ENCODE measurements around the gene ZSWIM5. TPM values are rescaled to one million over a fixed set of nuclear protein-coding genes. Genes with fewer than 3 reads are reported as not detected.
"Not testable (repeated sequence)": the region's sequence is repeated elsewhere in the genome, so short reads cannot be mapped to it uniquely, and the experiment has no call there.

ZSWIM5 gene
- polyA plus RNA-seq, 2 donors, result 0.41 to 0.71 TPM

DNA sequence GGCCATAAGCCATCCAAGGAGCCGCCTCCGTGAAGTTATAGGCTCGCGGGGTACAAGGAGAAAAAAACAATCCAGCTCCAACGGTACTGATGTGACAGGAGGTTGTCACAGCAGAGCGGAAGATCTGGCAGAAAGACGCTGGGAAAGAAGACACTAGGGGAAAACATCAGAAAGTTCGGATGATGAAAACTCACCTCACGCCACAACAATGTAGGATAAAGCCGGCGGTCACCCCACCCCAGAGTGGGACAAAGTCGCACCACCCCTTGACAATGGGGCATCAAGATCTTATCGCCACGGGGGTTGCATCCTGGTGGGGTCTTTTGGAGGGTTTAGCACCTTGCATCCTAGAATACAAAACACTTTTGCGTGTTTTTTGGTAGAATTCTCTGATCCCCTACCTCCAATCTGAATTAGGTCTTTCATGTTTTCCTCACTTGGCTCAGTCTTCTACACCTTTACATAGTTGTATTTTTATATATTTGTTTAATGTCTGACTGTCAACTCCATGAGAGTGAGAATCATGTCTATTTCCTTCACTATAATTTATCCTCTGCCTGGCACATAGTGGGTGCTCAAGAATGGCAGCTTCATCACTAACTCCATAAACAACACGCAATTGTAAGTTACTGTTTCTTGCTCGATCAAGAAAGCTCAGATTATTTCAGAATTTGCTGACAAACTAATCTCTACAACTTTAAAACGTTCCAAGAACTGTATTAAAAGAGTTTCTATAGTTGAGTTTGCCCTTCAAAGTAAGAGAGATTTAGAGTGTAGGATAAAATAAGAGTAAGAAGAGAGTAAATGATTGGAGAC lies 611 bp upstream of the ZSWIM5 start:
- WGBS, 2 donors, result 8 to 9% methylated on average over 18 of the region's 18 CpGs
- peaks cover 0 to 2% of the 10 kb centered on the region in 2 donors for H3K4me1 ChIP-seq (ENCODE audit: control insufficient read depth in 2 of 2, insufficient read depth in 2 of 2, low read length in 1 of 2)
- H3K27me3 ChIP-seq (ENCODE audit: control insufficient read depth in 1 of 2, insufficient read depth in 2 of 2, low read length in 2 of 2), result no peaks in the 10 kb centered on the region
- no peaks in the 10 kb centered on the region for H3K9me3 ChIP-seq (ENCODE audit: control insufficient read depth in 2 of 2, insufficient read depth in 1 of 2, low read depth in 1 of 2, low read length in 1 of 2)
- H3K36me3 ChIP-seq (ENCODE audit: control insufficient read depth in 2 of 2, insufficient read depth in 2 of 2, low read length in 1 of 2), result no peaks in the 10 kb centered on the region
- H3K4me3 ChIP-seq (ENCODE audit: low read depth in 1 of 2, low read length in 2 of 2), result peak overlapping the region; percentile 74 to 91
- H3K27ac ChIP-seq (ENCODE audit: low read depth in 2 of 2, low read length in 1 of 2), result peak overlapping the region; percentile 22 to 68

DNA sequence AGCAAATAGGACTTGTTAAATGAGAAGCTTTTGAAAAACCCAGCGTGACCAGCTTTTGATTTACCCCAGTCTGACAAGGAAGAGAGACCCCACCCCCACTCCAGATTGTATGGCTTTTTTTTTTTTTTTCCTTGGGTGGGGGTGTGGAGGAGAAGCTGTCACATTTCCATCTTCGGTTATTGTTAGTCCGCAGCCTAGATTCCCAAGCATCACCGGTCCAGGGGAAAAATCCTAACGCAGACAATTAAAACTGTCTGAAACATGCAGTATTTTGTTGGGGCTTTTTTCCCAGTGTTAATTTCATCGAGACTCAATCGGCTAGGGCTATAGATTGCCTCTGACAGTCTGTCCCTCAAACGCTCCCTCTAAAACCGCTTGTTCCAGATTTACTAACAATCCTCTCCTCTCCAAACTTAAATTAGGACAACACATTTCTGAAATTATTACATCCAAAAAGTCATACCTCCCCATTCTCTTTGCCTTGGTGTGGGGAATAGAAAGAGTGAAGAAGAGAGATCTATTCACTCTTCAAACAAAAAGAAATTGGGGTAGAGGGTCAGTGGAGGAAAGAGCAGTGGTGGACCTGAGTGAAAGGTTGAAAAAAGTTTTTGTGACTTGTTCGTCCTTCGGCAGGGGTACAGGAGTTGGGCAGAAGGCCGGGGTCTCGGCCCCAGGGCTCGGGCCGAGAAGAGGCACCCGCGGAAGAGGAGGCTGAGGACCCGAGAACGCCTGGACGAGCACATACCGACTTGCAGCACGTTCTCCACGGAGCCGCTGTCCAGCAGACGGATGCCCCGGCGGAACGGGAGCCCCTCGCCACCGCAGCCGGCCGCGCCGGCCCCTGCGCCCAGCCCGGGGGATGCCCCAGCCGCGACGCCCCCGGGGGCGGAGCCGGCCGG lies 1.1 kb downstream of the ZSWIM5 start:
- Histone ChIP-seq H3K4me1 (ENCODE audit: control insufficient read depth in 2 of 2, insufficient read depth in 2 of 2, low read length in 1 of 2) (peaks cover 0 to 2% of the 10 kb centered on the region in 2 donors), H3K4me3 (ENCODE audit: low read depth in 1 of 2, low read length in 2 of 2) (peak overlapping the region; percentile 74 to 91), H3K27ac (ENCODE audit: low read depth in 2 of 2, low read length in 1 of 2) (peak overlapping the region; percentile 9 to 77), H3K9me3 (ENCODE audit: control insufficient read depth in 2 of 2, insufficient read depth in 1 of 2, low read depth in 1 of 2, low read length in 1 of 2) (no peaks in the 10 kb centered on the region), H3K36me3 (ENCODE audit: control insufficient read depth in 2 of 2, insufficient read depth in 2 of 2, low read length in 1 of 2) (no peaks in the 10 kb centered on the region), H3K27me3 (ENCODE audit: control insufficient read depth in 1 of 2, insufficient read depth in 2 of 2, low read length in 2 of 2) (no peaks in the 10 kb centered on the region)
- WGBS, 2 donors, result 4% methylated on average over 34 to 43 of the region's 43 CpGs

GRCh38 chr1:45200906-45201500 lies 5.4 kb downstream of the ZSWIM5 start:
- no peak overlapping the region for H3K4me3 ChIP-seq (ENCODE audit: low read depth in 1 of 2, low read length in 2 of 2)
- WGBS, 2 donors, result 93 to 94% methylated on average over 3 of the region's 3 CpGs
- H3K9me3 ChIP-seq (ENCODE audit: control insufficient read depth in 2 of 2, insufficient read depth in 1 of 2, low read depth in 1 of 2, low read length in 1 of 2), result no peaks in the 10 kb centered on the region
- H3K27me3 ChIP-seq (ENCODE audit: control insufficient read depth in 1 of 2, insufficient read depth in 2 of 2, low read length in 2 of 2), result no peaks in the 10 kb centered on the region
- no peaks in the 10 kb centered on the region for H3K36me3 ChIP-seq (ENCODE audit: control insufficient read depth in 2 of 2, insufficient read depth in 2 of 2, low read length in 1 of 2)
- H3K27ac ChIP-seq (ENCODE audit: low read depth in 2 of 2, low read length in 1 of 2), result no peak overlapping the region
- H3K4me1 ChIP-seq (ENCODE audit: control insufficient read depth in 2 of 2, insufficient read depth in 2 of 2, low read length in 1 of 2), result no peaks in the 10 kb centered on the region

DNA sequence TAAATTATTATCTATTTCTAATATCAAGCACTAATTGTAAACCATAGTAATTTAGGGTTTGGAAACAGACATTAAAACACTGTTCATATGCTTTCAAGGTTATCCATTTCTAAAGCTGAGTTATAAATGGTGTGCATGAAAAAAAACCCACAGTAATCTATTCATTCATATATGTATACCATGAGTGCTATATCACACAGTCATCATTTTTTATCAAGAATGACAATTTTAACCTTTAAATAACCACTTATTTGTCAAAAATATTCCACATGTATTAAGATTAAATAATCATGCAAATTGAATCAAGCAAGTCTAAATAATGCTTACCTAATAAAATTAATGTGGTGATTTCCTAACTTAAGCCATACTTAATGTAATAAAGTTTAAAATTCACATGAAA lies 6.0 kb downstream of the ZSWIM5 start:
- Histone ChIP-seq H3K4me1 (ENCODE audit: control insufficient read depth in 2 of 2, insufficient read depth in 2 of 2, low read length in 1 of 2) (no peaks in the 10 kb centered on the region), H3K27me3 (ENCODE audit: control insufficient read depth in 1 of 2, insufficient read depth in 2 of 2, low read length in 2 of 2) (no peaks in the 10 kb centered on the region), H3K36me3 (ENCODE audit: control insufficient read depth in 2 of 2, insufficient read depth in 2 of 2, low read length in 1 of 2) (no peaks in the 10 kb centered on the region), H3K27ac (ENCODE audit: low read depth in 2 of 2, low read length in 1 of 2) (no peak overlapping the region), H3K4me3 (ENCODE audit: low read depth in 1 of 2, low read length in 2 of 2) (no peak overlapping the region), H3K9me3 (ENCODE audit: control insufficient read depth in 2 of 2, insufficient read depth in 1 of 2, low read depth in 1 of 2, low read length in 1 of 2) (no peaks in the 10 kb centered on the region)

- Histone ChIP-seq H3K27ac (ENCODE audit: low read depth in 2 of 2, low read length in 1 of 2) (no peak overlapping the region), H3K36me3 (ENCODE audit: control insufficient read depth in 2 of 2, insufficient read depth in 2 of 2, low read length in 1 of 2) (no peaks in the 10 kb centered on the region), H3K4me1 (ENCODE audit: control insufficient read depth in 2 of 2, insufficient read depth in 2 of 2, low read length in 1 of 2) (no peaks in the 10 kb centered on the region), H3K9me3 (ENCODE audit: control insufficient read depth in 2 of 2, insufficient read depth in 1 of 2, low read depth in 1 of 2, low read length in 1 of 2) (no peaks in the 10 kb centered on the region), H3K27me3 (ENCODE audit: control insufficient read depth in 1 of 2, insufficient read depth in 2 of 2, low read length in 2 of 2) (no peaks in the 10 kb centered on the region), H3K4me3 (ENCODE audit: low read depth in 1 of 2, low read length in 2 of 2) (no peak overlapping the region)
- WGBS, 2 donors, result 43 to 47% methylated on average over 2 of the region's 2 CpGs
Observed at GRCh38 chr1:45198185-45198584, 8.2 kb downstream of the ZSWIM5 start.

DNA sequence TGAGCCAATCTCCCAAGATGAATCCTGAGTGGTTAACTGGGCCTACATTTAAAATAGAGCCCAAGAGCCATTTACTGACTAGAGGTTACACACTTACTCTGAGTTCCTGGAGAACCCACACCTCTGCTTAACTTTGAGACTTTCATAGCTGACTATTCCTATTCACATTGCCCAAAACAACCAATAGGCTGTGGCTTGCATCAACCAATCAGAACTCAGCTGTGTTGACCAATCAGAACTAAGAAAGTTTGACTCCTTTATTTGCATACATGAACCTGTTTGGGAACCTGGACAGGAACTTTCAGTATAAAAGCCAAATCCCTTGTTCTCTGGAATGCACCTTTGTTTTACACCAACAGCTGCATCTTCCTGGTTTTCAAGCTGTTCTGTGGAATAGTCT lies 9.5 kb downstream of the ZSWIM5 start:
- Histone ChIP-seq H3K9me3 (ENCODE audit: control insufficient read depth in 2 of 2, insufficient read depth in 1 of 2, low read depth in 1 of 2, low read length in 1 of 2) (no peaks in the 10 kb centered on the region), H3K36me3 (ENCODE audit: control insufficient read depth in 2 of 2, insufficient read depth in 2 of 2, low read length in 1 of 2) (no peaks in the 10 kb centered on the region), H3K27me3 (ENCODE audit: control insufficient read depth in 1 of 2, insufficient read depth in 2 of 2, low read length in 2 of 2) (no peaks in the 10 kb centered on the region), H3K4me3 (ENCODE audit: low read depth in 1 of 2, low read length in 2 of 2) (no peak overlapping the region), H3K27ac (ENCODE audit: low read depth in 2 of 2, low read length in 1 of 2) (no peak overlapping the region), H3K4me1 (ENCODE audit: control insufficient read depth in 2 of 2, insufficient read depth in 2 of 2, low read length in 1 of 2) (no peaks in the 10 kb centered on the region)

DNA sequence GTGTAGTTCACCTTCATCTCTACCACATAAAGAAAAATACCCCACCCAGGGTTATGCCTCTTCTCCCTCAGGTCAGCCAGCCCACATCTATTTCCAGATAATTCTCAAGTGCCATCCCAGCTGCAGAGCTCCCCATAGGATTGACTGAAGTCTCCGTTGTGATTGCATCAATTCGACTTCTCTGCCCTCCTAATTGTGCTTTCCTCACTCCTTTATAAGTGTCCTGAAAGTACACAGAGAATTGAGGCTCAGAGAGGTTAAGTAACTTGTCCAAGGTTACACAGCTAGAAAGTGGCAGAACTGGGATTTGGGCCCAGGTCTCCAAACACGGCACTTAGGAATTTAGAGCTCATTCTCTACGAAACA lies 15.0 kb downstream of the ZSWIM5 start:
- Histone ChIP-seq H3K27me3 (ENCODE audit: control insufficient read depth in 1 of 2, insufficient read depth in 2 of 2, low read length in 2 of 2) (no peaks in the 10 kb centered on the region), H3K9me3 (ENCODE audit: control insufficient read depth in 2 of 2, insufficient read depth in 1 of 2, low read depth in 1 of 2, low read length in 1 of 2) (no peaks in the 10 kb centered on the region), H3K4me3 (ENCODE audit: low read depth in 1 of 2, low read length in 2 of 2) (no peak overlapping the region), H3K36me3 (ENCODE audit: control insufficient read depth in 2 of 2, insufficient read depth in 2 of 2, low read length in 1 of 2) (no peaks in the 10 kb centered on the region), H3K27ac (ENCODE audit: low read depth in 2 of 2, low read length in 1 of 2) (no peak overlapping the region), H3K4me1 (ENCODE audit: control insufficient read depth in 2 of 2, insufficient read depth in 2 of 2, low read length in 1 of 2) (no peaks in the 10 kb centered on the region)
- 86 to 90% methylated on average over 4 of the region's 4 CpGs for WGBS, 2 donors

DNA sequence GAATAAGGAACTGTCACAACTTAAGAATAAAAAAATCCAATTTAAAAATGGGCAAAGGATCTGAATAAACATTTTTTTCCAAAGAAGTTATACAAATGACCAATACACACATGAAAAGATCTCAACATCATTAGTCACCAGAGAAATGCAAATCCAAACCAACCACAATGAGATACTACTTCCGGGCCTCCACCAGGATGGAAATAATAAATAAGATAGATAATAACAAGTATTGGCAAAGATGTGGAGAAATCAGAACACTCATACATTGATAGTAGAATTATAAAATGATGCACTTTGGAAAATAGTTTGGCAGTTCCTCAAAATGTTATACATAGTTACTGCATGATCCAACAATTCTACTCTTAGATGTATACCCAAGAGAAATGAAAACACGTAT lies 18.7 kb downstream of the ZSWIM5 start:
- H3K36me3 ChIP-seq (ENCODE audit: control insufficient read depth in 2 of 2, insufficient read depth in 2 of 2, low read length in 1 of 2), result no peaks in the 10 kb centered on the region
- no peaks in the 10 kb centered on the region for H3K4me1 ChIP-seq (ENCODE audit: control insufficient read depth in 2 of 2, insufficient read depth in 2 of 2, low read length in 1 of 2)
- no peak overlapping the region for H3K4me3 ChIP-seq (ENCODE audit: low read depth in 1 of 2, low read length in 2 of 2)
- WGBS, 2 donors, result 74 to 90% methylated on average over 2 of the region's 2 CpGs
- no peaks in the 10 kb centered on the region for H3K9me3 ChIP-seq (ENCODE audit: control insufficient read depth in 2 of 2, insufficient read depth in 1 of 2, low read depth in 1 of 2, low read length in 1 of 2)
- H3K27ac ChIP-seq (ENCODE audit: low read depth in 2 of 2, low read length in 1 of 2), result no peak overlapping the region
- H3K27me3 ChIP-seq (ENCODE audit: control insufficient read depth in 1 of 2, insufficient read depth in 2 of 2, low read length in 2 of 2), result no peaks in the 10 kb centered on the region

DNA sequence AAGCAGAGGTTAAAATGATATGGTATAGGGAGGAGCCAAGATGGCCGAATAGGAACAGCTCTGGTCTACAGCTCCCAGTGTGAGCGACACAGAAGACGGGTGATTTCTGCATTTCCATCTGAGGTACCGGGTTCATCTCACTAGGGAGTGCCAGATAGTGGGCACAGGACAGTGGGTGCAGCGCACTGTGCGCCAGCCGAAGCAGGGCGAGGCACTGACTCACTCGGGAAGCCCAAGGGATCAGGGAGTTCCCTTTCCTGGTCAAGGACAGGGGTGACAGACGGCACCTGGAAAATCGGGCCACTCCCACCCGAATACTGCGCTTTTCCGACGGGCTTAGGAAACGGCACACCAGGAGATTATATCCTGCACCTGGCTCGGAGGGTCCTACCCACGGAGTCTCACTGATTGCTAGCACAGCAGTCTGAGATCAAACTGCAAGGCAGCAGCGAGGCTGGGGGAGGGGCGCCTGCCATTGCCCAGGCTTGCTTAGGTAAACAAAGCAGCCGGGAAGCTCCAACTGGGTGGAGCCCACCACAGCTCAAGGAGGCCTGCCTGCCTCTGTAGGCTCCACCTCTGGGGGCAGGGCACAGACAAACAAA lies 26.4 kb downstream of the ZSWIM5 start:
- H3K9me3 ChIP-seq (ENCODE audit: control insufficient read depth in 2 of 2, insufficient read depth in 1 of 2, low read depth in 1 of 2, low read length in 1 of 2); H3K36me3 ChIP-seq (ENCODE audit: control insufficient read depth in 2 of 2, insufficient read depth in 2 of 2, low read length in 1 of 2); H3K4me3 ChIP-seq (ENCODE audit: low read depth in 1 of 2, low read length in 2 of 2); H3K27ac ChIP-seq (ENCODE audit: low read depth in 2 of 2, low read length in 1 of 2); H3K4me1 ChIP-seq (ENCODE audit: control insufficient read depth in 2 of 2, insufficient read depth in 2 of 2, low read length in 1 of 2); H3K27me3 ChIP-seq (ENCODE audit: control insufficient read depth in 1 of 2, insufficient read depth in 2 of 2, low read length in 2 of 2): not testable (repeated sequence)
- WGBS, 2 donors, result 89 to 96% methylated on average over 17 to 20 of the region's 21 CpGs
